Peyer's patch (tissue), 4 donors: Measurements from ENCODE around the gene ZNF491. TPM values are rescaled to one million over a fixed set of nuclear protein-coding genes. Genes with fewer than 3 reads are reported as not detected.
"Not testable (repeated sequence)": the region's sequence is repeated elsewhere in the genome, so short reads cannot be mapped to it uniquely, and the experiment has no call there.

Source experiments
- DNase-seq, 3 donors: peaks; one replicate each; pipeline ENCODE4 v3.0.0-alpha.2; 2017 to 2019
- H3K27ac ChIP-seq, 4 donors: fragments of 200-600 bp; sonication (generic); one replicate each; pipeline ENCODE4 v1.5.1; 2016 to 2019
- H3K27me3 ChIP-seq, 2 donors: fragments of 200-600 bp; sonication (generic); one replicate each; pipeline ENCODE4 v1.5.1; 2019
- H3K36me3 ChIP-seq, 3 donors: fragments of 200-600 bp; sonication (generic); one replicate each; pipeline ENCODE4 v1.5.1; 2016 to 2019
- H3K4me1 ChIP-seq, 4 donors: fragments of 200-600 bp; sonication (generic); one replicate each; pipeline ENCODE4 v1.5.1; 2016 to 2019
- H3K4me3 ChIP-seq, 4 donors: fragments of 200-600 bp; sonication (generic); 1 replicate in 3 of 4; 2 replicates in 1 of 4; pipeline ENCODE4 v1.5.1; 2016 to 2019; ENCODE audit warnings: mild to moderate bottlenecking in 1 of 4
- H3K9me3 ChIP-seq, 4 donors: fragments of 200-600 bp; sonication (generic); one replicate each; pipeline ENCODE4 v1.5.1; 2016 to 2019; ENCODE audit warnings: mild to moderate bottlenecking in 1 of 4
- CTCF ChIP-seq, 6 experiments: fragments of 450-650 bp in 4 of 6; fragments of 200-600 bp in 2 of 6; sonication (generic) in 1 of 6; IDR thresholded peaks; one replicate each; pipeline ENCODE4 v1.5.1; 2017 to 2019; ENCODE audit warnings: antibody characterized with exemption in 6 of 6, mild to moderate bottlenecking in 3 of 6, moderate library complexity in 1 of 6
- POLR2A ChIP-seq, 2 donors: fragments of 450-650 bp; IDR thresholded peaks; one replicate each; pipeline ENCODE4 v1.5.1; 2017; ENCODE audit warnings: antibody characterized with exemption in 2 of 2, mild to moderate bottlenecking in 2 of 2, moderate library complexity in 2 of 2
- total RNA-seq, 4 donors: library from RNA; depleted of rRNA; stranded (reverse); fragments of >200 nt; gene quantifications; one replicate each; pipeline ENCODE4 v1.1.0, GENCODE V29; 2016

The ZNF491 gene
- total RNA-seq, 4 donors from 2014 or later: 1.1 to 1.9 (median 1.4) TPM

DNA sequence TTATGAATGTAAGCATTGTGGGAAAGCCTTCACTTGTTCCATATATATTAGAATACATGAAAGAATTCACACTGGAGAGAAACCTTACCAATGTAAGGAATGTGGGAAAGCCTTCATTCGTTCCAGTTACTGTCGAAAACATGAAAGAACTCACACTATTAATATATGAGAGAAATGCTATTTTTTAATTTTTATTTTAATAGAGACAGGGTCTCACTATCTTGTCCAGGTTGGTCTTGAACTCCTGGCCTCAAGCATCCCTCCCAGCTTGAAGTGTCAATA lies 8.7 kb downstream of the ZNF491 start:
- DNase-seq: no peak
- no peak overlapping the region for H3K4me3 ChIP-seq
- no peak overlapping the region for H3K27ac ChIP-seq
- TF ChIP-seq CTCF (IDR thresholded peaks at IDR 0.05): no peak
- no peak for TF ChIP-seq POLR2A (IDR thresholded peaks at IDR 0.05)
- peaks cover 0 to 28% (median 7%) of the 10 kb centered on the region in 4 donors for H3K9me3 ChIP-seq
- no peaks in the 10 kb centered on the region for H3K27me3 ChIP-seq
- H3K4me1 ChIP-seq: no peaks in the 10 kb centered on the region
- peaks cover 0 to 20% (median 0%) of the 10 kb centered on the region in 3 donors for H3K36me3 ChIP-seq

- Histone ChIP-seq H3K9me3 (no peaks in the 10 kb centered on the region), H3K27ac (peak overlapping the region; percentile 73 to 98 (median 92)), H3K36me3 (peaks cover 0 to 21% (median 0%) of the 10 kb centered on the region in 3 donors), H3K27me3 (no peaks in the 10 kb centered on the region), H3K4me1 (peaks cover 0 to 7% (median 5%) of the 10 kb centered on the region in 4 donors), H3K4me3 (peak overlapping the region; percentile 62 to 96 (median 87))
- TF ChIP-seq CTCF (IDR thresholded peaks at IDR 0.05) (no peak), POLR2A (IDR thresholded peaks at IDR 0.05) (no peak)
- no peak for DNase-seq
Observed at GRCh38 chr19:11813703-11814028, 15.3 kb downstream of the ZNF491 start.

GRCh38 chr19:11814029-11814699 lies 15.8 kb downstream of the ZNF491 start, which contains the start of gene ZNF440:
TSS of gene ZNF440 (plus strand) at chr19:11814273. CDS start at chr19:11814448, 175 bp downstream.
- Histone ChIP-seq H3K4me1 (peaks cover 0 to 7% (median 5%) of the 10 kb centered on the region in 4 donors), H3K9me3 (no peaks in the 10 kb centered on the region), H3K27ac (peak within 1 kb of the TSS; percentile 73 to 98 (median 92)), H3K36me3 (peaks cover 0 to 26% (median 0%) of the 10 kb centered on the region in 3 donors), H3K27me3 (no peaks in the 10 kb centered on the region), H3K4me3 (peak within 1 kb of the TSS; percentile 62 to 96 (median 87))
- DNase-seq: peak; percentile 96 to 98 (median 98)
- no peak for TF ChIP-seq CTCF (IDR thresholded peaks at IDR 0.05)
- peak; percentile 86 to 94 for TF ChIP-seq POLR2A (IDR thresholded peaks at IDR 0.05)

- Histone ChIP-seq H3K36me3 (peaks cover 0 to 30% (median 0%) of the 10 kb centered on the region in 3 donors), H3K9me3 (no peaks in the 10 kb centered on the region), H3K27ac (peak overlapping the region; percentile 73 to 98 (median 92)), H3K27me3 (no peaks in the 10 kb centered on the region), H3K4me1 (peaks cover 0 to 7% (median 5%) of the 10 kb centered on the region in 4 donors), H3K4me3 (peak overlapping the region; percentile 62 to 96 (median 87))
- no peak for DNase-seq
- TF ChIP-seq CTCF (IDR thresholded peaks at IDR 0.05) (no peak), POLR2A (IDR thresholded peaks at IDR 0.05) (no peak)
Observed at GRCh38 chr19:11814700-11815035, 16.3 kb downstream of the ZNF491 start.

DNA sequence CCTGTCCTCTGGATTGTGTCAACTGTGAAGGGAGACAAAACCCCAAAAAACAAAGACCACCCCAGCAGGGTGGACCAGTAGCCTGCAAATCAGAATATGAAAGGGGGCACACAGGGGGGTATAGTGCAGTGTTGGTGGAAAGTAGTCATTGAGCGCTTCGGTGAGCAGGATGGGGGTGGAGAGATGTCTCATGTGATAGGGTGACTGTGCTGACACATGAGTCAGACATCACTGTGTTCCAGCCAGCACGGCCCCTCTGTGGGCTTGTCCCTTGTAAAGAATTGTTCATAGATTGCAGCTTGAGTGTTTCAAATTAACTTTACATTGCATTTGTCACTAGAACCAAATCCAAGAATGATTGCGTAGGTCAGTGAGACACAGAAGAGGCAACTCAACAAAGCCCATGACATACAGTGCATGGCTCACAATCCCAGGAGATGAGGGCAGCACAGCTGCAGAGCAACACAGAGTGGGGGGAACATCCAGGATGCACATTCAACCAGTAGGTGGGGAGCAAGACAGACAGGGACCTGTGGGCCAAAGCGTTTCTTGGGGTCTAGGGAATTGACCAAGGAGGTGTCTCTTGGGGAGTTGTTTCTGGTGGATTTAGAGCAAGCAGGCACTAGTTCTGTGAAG lies 23.3 kb downstream of the ZNF491 start:
- no peak for DNase-seq
- Histone ChIP-seq H3K36me3 (peaks cover 0 to 74% (median 0%) of the 10 kb centered on the region in 3 donors), H3K9me3 (peaks cover 0 to 16% (median 0%) of the 10 kb centered on the region in 4 donors), H3K4me3 (no peak overlapping the region), H3K27ac (no peak overlapping the region), H3K27me3 (no peaks in the 10 kb centered on the region), H3K4me1 (no peaks in the 10 kb centered on the region)
- TF ChIP-seq POLR2A (IDR thresholded peaks at IDR 0.05) (no peak), CTCF (IDR thresholded peaks at IDR 0.05) (no peak)

- DNase-seq, H3K27me3 ChIP-seq, H3K4me1 ChIP-seq, H3K27ac ChIP-seq, H3K4me3 ChIP-seq: not testable (repeated sequence)
- H3K36me3 ChIP-seq: peaks cover 0 to 92% (median 18%) of the 10 kb centered on the region in 3 donors
- peaks cover 0 to 69% (median 13%) of the 10 kb centered on the region in 4 donors for H3K9me3 ChIP-seq
Observed at GRCh38 chr19:11828957-11829876, 30.9 kb downstream of the ZNF491 start.
